ENCODE results near the gene CHL1. TPM values are rescaled to one million over a fixed set of nuclear protein-coding genes. Genes with fewer than 3 reads are reported as not detected.

The CHL1 gene
- total and polyA plus RNA-seq, 2 of the 8 experiments (the other 6 are each of a cell fraction or from before 2014, with no cell fraction given), result 0.05 to 0.99 TPM

GRCh38 chr3:228442-229182 is 32.0 kb downstream of the CHL1 start:
- Histone ChIP-seq H4K8ac (ENCODE audit: extremely low read depth, insufficient read depth, low read length) (no peak overlapping the region), H2BK15ac (ENCODE audit: low read length) (no peak overlapping the region), H3K4me3 (ENCODE audit: extremely low read depth in 1 of 4, insufficient read depth in 2 of 4, low read depth in 3 of 4, low read length in 4 of 4) (no peak overlapping the region), H3K36me3 (ENCODE audit: control insufficient read depth in 2 of 4, insufficient read depth in 4 of 4, low read length in 3 of 4) (no peaks in the 10 kb centered on the region), H2BK5ac (ENCODE audit: low read depth, low read length) (no peak overlapping the region), H3K23me2 (ENCODE audit: low read depth, low read length) (no peaks in the 10 kb centered on the region), H2AFZ (ENCODE audit: low read length) (no peak overlapping the region), H3K23ac (ENCODE audit: insufficient read length) (no peak overlapping the region), H3K27ac (ENCODE audit: low read depth, low read length) (no peak overlapping the region), H2BK20ac (ENCODE audit: low read length) (no peak overlapping the region), H3K18ac (ENCODE audit: extremely low read depth, low read length) (no peak overlapping the region), H3K4me2 (ENCODE audit: insufficient read depth in 1 of 2, low read depth in 2 of 2, low read length in 2 of 2) (no peak overlapping the region), H3K79me1 (ENCODE audit: low read depth, low read length) (no peaks in the 10 kb centered on the region), H3K4me1 (replicated peaks in 1 of 4; ENCODE audit: control insufficient read depth in 3 of 4, insufficient read depth in 4 of 4, low read length in 3 of 4) (peaks cover 0 to 2% (median under 1%) of the 10 kb centered on the region in 4 experiments; a peak in 4 of 7 replicates), H3K27me3 (replicated peaks in 1 of 4; ENCODE audit: control insufficient read depth in 3 of 4, extremely low read depth in 1 of 4, insufficient read depth in 3 of 4, low read length in 3 of 4) (no peaks in the 10 kb centered on the region), H3K4ac (replicated peaks; ENCODE audit: insufficient read length, low read depth, low read length) (no peak overlapping the region), H3K79me2 (ENCODE audit: control insufficient read depth in 1 of 2, insufficient read depth in 2 of 2, low read length in 2 of 2) (no peaks in the 10 kb centered on the region), H3K56ac (replicated peaks; ENCODE audit: insufficient read length, low read depth, low read length) (no peak overlapping the region), H3K9me3 (ENCODE audit: insufficient read depth in 2 of 2, low read depth in 1 of 2, low read length in 1 of 2) (no peaks in the 10 kb centered on the region), H4K5ac (ENCODE audit: insufficient read length, low read depth, low read length) (no peak overlapping the region), H2AK5ac (ENCODE audit: low read depth, low read length) (no peak overlapping the region), H4K20me1 (replicated peaks in 1 of 2; ENCODE audit: control insufficient read depth in 1 of 2, insufficient read depth in 2 of 2, low read length in 2 of 2) (no peaks in the 10 kb centered on the region), H2BK12ac (ENCODE audit: low read depth, low read length) (no peak overlapping the region), H4K91ac (replicated peaks; ENCODE audit: insufficient read length, low read length) (no peak overlapping the region), H3K9ac (replicated peaks in 1 of 4; ENCODE audit: extremely low read depth in 1 of 4, low read depth in 3 of 4, low read length in 3 of 4) (no peak overlapping the region), H2BK120ac (replicated peaks; ENCODE audit: low read depth, low read length) (no peak overlapping the region), H3K14ac (ENCODE audit: insufficient read length) (no peak overlapping the region)
- CTCF ChIA-PET (ENCODE audit: partially characterized antibody), result interaction anchor here (1.2 kb wide), 1 partner anchor 64 kb away, joined by 4 read pairs; no protein-coding TSS in a partner anchor
- POLR2A ChIA-PET (ENCODE audit: partially characterized antibody), result no interaction called here
- no peak for DNase-seq (ENCODE audit: low read depth in 1 of 2, low spot score in 2 of 2)
- no peak for FAIRE-seq
- no peak for TF ChIP-seq PHF8 (conservative IDR thresholded peaks at IDR 0.05; ENCODE audit: low read depth, low read length)
- no peak for TF ChIP-seq RBBP5 (IDR thresholded peaks at IDR 0.05; ENCODE audit: borderline replicate concordance, low read depth, low read length)
- TF ChIP-seq ZNF274 (IDR thresholded peaks at IDR 0.05; ENCODE audit: borderline replicate concordance, extremely low read depth, low read length), result no peak
- no peak for TF ChIP-seq EZH2 (IDR thresholded peaks at IDR 0.05; ENCODE audit: low read depth, low read length, severe bottlenecking)
- TF ChIP-seq E2F6 (IDR thresholded peaks at IDR 0.05), result no peak
- no peak for TF ChIP-seq CHD2 (IDR thresholded peaks at IDR 0.05; ENCODE audit: low read length)
- no peak for TF ChIP-seq HDAC6 (IDR thresholded peaks at IDR 0.05; ENCODE audit: low read depth, low read length)
- TF ChIP-seq KDM5A (IDR thresholded peaks at IDR 0.05; ENCODE audit: low read length), result no peak
- TF ChIP-seq MAX (IDR thresholded peaks at IDR 0.05), result no peak
- TF ChIP-seq BRCA1 (IDR thresholded peaks at IDR 0.05; ENCODE audit: low read depth, low read length), result no peak
- TF ChIP-seq GABPA (IDR thresholded peaks at IDR 0.05; ENCODE audit: borderline replicate concordance, insufficient read depth, low read length), result no peak
- no peak for TF ChIP-seq TEAD4 (IDR thresholded peaks at IDR 0.05; ENCODE audit: low read depth, low read length)
- WGBS, 2 experiments (ENCODE audit: extremely low coverage in 1 of 2, insufficient coverage in 1 of 2, insufficient read length in 1 of 2, insufficient replicate concordance in 2 of 2, low coverage in 1 of 2, low lambda C conversion rate in 2 of 2, missing lambda C conversion rate in 1 of 2), result 95% methylated on average over 3 of the region's 3 CpGs; no CpG with 5 or more reads in 1 of the 2 experiments
